Activated CD8-positive, alpha-beta T cell treated with anti-CD3 and anti-CD28 coated beads, Interleukin-2, amount 10 ng/mL, durations not matched to agents 7 days and 5 days (primary cell): Measurements from ENCODE around the gene COL2A1. TPM values are rescaled to one million over a fixed set of nuclear protein-coding genes. Genes with fewer than 3 reads are reported as not detected.

Source experiments
- ATAC-seq: fragments of 150-1000 bp; cut with Tn5 transposase; one replicate; pipeline ENCODE4 v1.10.0; 2021; ENCODE audit warnings: moderate library complexity
- CTCF ChIA-PET: fragments of 350-600 bp; sonication (Branson Sonifier 250); formaldehyde crosslinking; loops from one replicate; lab custom pipeline; 2021; ENCODE audit warnings: antibody characterized with exemption; lab: Charles Lee
- POLR2A ChIA-PET: fragments of 350-600 bp; sonication (Branson Sonifier 250); formaldehyde crosslinking; loops from one replicate; lab custom pipeline; 2021; ENCODE audit warnings: antibody characterized with exemption; lab: Charles Lee
- DNase-seq: peaks from one replicate; pipeline ENCODE4 v3.0.0-alpha.2; 2020
- H3K27ac Mint-ChIP-seq: one replicate; pipeline ENCODE4 v1.8.0; 2021; ENCODE audit warnings: mild to moderate bottlenecking, mixed read lengths
- H3K27me3 Mint-ChIP-seq: one replicate; pipeline ENCODE4 v1.8.0; 2021; ENCODE audit warnings: low read depth, mixed read lengths
- H3K36me3 Mint-ChIP-seq: one replicate; pipeline ENCODE4 v1.8.0; 2021; ENCODE audit warnings: low read depth, mixed read lengths
- H3K4me1 Mint-ChIP-seq: one replicate; pipeline ENCODE4 v1.8.0; 2021; ENCODE audit warnings: low read depth, mixed read lengths
- H3K4me3 Mint-ChIP-seq: one replicate; pipeline ENCODE4 v1.8.0; 2021; ENCODE audit warnings: mild to moderate bottlenecking, mixed read lengths
- H3K9me3 Mint-ChIP-seq: one replicate; pipeline ENCODE4 v1.8.0; 2022; ENCODE audit warnings: mixed read lengths; ENCODE audit not compliant: insufficient read depth
- total RNA-seq, 2 experiments: library from RNA; stranded (reverse); gene quantifications; one replicate each; pipeline ENCODE4 v1.2.3, GENCODE V29; 2021

Gene COL2A1
- total RNA-seq, 2 experiments from 2014 or later = not detected

DNA sequence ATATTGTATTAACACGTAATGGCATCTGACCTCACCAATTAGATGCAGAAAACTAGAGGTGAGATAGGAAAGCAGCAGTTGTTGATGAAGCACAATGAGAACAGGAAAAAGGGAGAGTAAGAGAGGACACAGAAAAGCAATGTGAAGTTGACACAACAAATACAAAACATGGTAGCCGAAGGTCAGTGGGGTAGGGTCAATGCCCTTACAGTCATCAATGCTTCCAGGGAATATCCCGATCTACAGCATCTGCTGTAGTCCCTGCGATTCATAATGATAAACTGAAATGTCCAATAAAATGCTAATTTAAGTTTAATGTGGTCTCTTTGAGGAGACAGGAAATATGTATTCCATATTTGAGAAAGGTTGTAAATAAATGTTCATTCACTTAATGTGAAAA is 2.9 kb upstream of the COL2A1 start:
- ATAC-seq (no peak), DNase-seq (no peak)
- POLR2A ChIA-PET = no interaction called here
- CTCF ChIA-PET = interaction anchor here (3.0 kb wide), 1 partner anchor 16 kb away, joined by 9 read pairs; no protein-coding TSS in a partner anchor
- Mint-ChIP-seq H3K4me3 (no peak overlapping the region), H3K9me3 (no peaks in the 10 kb centered on the region), H3K27ac (no peak overlapping the region), H3K4me1 (peaks cover 24% of the 10 kb centered on the region), H3K36me3 (no peaks in the 10 kb centered on the region), H3K27me3 (peaks cover 84% of the 10 kb centered on the region)

- Mint-ChIP-seq H3K36me3 (no peaks in the 10 kb centered on the region), H3K27ac (no peak overlapping the region), H3K9me3 (no peaks in the 10 kb centered on the region), H3K4me1 (peaks cover 38% of the 10 kb centered on the region), H3K4me3 (no peak overlapping the region), H3K27me3 (peaks cover 89% of the 10 kb centered on the region)
- no peak for ATAC-seq
- ChIA-PET POLR2A (no interaction called here), CTCF (interaction anchor here (0.8 to 3.0 kb wide), 5 partner anchors 9 to 49 kb away, joined by 3 to 9 read pairs (median 3); partner anchors contain the start of gene TMEM106C)
- DNase-seq = no peak
Observed at GRCh38 chr12:48005750-48006021, 1.4 kb upstream of the COL2A1 start.

- CTCF ChIA-PET = interaction anchor here (0.8 to 3.0 kb wide), 5 partner anchors 10 to 50 kb away, joined by 3 to 9 read pairs (median 3); partner anchors contain the start of gene TMEM106C
- H3K4me3 Mint-ChIP-seq = peak overlapping the region; percentile 31
- H3K27me3 Mint-ChIP-seq = peaks cover 93% of the 10 kb centered on the region
- no peak for DNase-seq
- POLR2A ChIA-PET = no interaction called here
- H3K4me1 Mint-ChIP-seq = peaks cover 38% of the 10 kb centered on the region
- H3K36me3 Mint-ChIP-seq = no peaks in the 10 kb centered on the region
- no peak overlapping the region for H3K27ac Mint-ChIP-seq
- ATAC-seq = no peak
- no peaks in the 10 kb centered on the region for H3K9me3 Mint-ChIP-seq
Observed at GRCh38 chr12:48005001-48005749, 899 bp upstream of the COL2A1 start.

DNA sequence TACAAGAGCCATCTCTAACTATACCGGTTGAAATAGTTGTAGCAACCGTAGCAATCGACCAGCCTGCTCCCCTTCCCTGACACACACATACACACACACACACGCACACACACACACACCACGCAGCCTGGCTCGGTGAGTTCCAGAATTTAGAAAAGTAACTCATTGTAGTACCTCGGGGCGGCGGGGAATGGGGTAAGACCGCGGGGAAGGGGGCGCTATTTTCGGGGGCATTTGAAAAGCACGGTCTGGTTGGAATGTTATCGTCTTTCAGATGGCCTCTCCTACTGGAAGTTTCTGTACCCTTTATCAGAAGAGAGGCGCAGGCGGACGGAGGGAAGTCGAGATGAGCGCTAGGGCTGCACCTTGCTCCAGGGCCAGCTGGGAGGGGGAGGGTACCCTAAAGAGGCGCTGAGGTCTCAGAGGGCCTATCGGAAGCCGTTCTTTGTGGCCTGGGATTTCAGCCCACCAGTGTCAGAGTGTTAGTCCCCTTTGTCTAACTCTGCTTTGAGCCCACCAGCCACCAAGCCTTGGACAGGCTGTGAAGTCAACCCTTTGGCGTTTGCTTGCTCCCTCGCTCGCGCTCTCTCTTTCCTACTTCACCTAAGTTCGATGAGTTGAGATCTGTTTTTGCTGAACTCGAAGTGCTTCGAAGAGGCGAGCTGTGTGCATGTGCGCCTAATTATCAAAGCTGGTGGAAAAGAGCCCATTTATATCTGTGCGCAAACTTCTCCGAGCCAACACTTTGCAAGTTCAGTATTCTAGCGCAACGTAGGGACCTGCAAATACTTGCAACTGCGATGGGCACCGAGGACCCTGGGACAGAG is 837 bp downstream of the COL2A1 start:
- ChIA-PET POLR2A (no interaction called here), CTCF (interaction anchor here (1.5 to 1.9 kb wide), 2 partner anchors 40 to 186 kb away, joined by 4 to 6 read pairs; partner anchors contain the start of gene TMEM106C)
- H3K9me3 Mint-ChIP-seq = no peaks in the 10 kb centered on the region
- no peaks in the 10 kb centered on the region for H3K36me3 Mint-ChIP-seq
- ATAC-seq = peak; percentile 18
- H3K4me3 Mint-ChIP-seq = peak overlapping the region; percentile 51
- no peak overlapping the region for H3K27ac Mint-ChIP-seq
- peaks cover 38% of the 10 kb centered on the region for H3K4me1 Mint-ChIP-seq
- peaks cover 94% of the 10 kb centered on the region for H3K27me3 Mint-ChIP-seq
- no peak for DNase-seq

DNA sequence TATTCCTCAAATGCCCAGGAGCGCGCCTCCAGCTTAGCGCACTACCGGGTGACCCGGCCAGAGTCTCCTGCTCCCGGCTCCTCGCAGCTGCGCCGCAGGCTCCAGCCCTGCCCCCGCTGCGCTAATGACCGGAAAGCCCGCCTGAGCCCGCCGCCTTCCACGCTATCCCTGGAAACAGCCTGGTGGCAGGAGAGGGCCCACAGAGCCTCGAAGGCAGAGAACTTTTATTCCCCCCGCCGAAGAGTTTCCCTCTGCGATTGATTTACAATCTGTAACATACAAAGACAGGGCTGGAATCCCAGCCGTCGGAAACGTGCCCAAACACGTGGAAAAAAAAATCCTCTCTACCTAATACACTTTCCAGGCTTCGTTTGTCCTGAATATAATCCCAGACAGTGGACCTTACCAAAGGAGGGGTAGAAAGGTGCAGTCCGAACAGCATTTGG is 1.5 kb downstream of the COL2A1 start:
- DNase-seq (no peak), ATAC-seq (no peak)
- CTCF ChIA-PET = interaction anchor here (1.5 to 1.9 kb wide), 2 partner anchors 40 to 187 kb away, joined by 4 to 6 read pairs; partner anchors contain the start of gene TMEM106C
- Mint-ChIP-seq H3K36me3 (no peaks in the 10 kb centered on the region), H3K27ac (no peak overlapping the region), H3K4me3 (no peak overlapping the region), H3K9me3 (no peaks in the 10 kb centered on the region), H3K27me3 (peaks cover 94% of the 10 kb centered on the region), H3K4me1 (peaks cover 38% of the 10 kb centered on the region)
- POLR2A ChIA-PET = no interaction called here

DNA sequence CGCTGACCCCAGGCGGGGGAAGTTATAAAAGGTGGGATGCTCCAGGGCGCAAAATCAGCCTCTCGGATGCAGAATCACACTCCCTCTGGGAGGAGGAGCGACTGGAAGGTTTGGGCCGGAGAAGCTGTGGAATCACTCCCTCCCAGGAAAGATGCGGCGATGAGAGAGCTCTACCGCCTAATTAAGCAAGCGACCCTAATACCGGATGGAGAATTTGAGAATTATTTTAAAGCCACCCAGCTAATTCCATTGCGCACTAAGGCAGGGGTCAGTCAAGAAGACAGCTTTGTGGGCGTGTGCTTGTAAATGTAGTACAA is 1.9 kb downstream of the COL2A1 start:
- Mint-ChIP-seq H3K9me3 (no peaks in the 10 kb centered on the region), H3K4me1 (peaks cover 38% of the 10 kb centered on the region), H3K4me3 (peak overlapping the region; percentile 56), H3K27me3 (peaks cover 92% of the 10 kb centered on the region), H3K27ac (no peak overlapping the region), H3K36me3 (no peaks in the 10 kb centered on the region)
- POLR2A ChIA-PET = no interaction called here
- DNase-seq = no peak
- ATAC-seq = no peak
- CTCF ChIA-PET = interaction anchor here (1.8 to 1.9 kb wide), 2 partner anchors 15 to 187 kb away, joined by 3 to 6 read pairs; no protein-coding TSS in a partner anchor

DNA sequence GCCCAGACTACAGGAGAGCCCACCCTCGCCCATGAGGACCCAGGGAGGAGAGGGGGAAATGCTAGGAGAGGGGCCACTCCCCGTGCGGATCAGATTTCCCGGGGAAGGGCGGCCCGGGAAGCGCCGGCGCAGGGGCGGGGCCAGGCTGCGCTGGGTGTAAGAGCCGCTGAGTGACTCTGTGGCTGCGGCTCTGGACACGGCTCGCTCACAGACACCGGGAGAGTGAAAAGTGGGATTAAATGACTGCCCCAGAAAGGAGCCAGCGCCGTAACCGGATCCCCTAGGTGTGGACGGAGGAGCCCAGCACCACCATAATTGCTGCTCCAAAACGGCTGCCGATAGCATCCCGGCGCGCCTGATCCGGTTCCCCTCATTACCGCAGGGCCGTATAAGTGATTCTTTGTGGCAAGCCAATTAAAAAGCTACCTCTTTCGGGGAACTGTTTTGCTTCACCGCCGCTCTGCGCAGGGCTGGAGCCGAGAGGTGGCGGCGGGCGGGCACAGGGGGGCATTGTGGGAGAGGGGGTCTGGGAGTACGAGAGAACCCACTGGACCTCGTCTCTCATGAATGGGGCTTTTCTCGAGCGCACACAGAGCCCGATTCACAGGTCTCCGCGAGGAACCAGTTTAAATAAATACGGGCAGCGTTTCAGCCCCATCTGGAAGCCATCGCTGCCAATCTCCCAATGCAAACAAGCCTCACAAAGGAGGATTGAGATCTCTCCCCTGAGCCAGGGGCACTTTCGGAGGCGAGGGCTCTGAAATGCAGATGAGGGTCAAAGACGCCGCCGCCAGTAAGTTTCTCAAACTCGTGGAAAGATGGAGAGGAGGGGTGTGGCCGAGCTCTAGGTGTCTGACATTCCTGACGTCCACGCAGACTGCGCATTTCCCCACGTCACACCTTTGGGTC is 2.5 kb downstream of the COL2A1 start:
- ChIA-PET POLR2A (no interaction called here), CTCF (interaction anchor here (1.8 to 1.9 kb wide), 2 partner anchors 15 to 188 kb away, joined by 3 to 6 read pairs; no protein-coding TSS in a partner anchor)
- Mint-ChIP-seq H3K27me3 (peaks cover 92% of the 10 kb centered on the region), H3K9me3 (no peaks in the 10 kb centered on the region), H3K4me1 (peaks cover 38% of the 10 kb centered on the region), H3K27ac (no peak overlapping the region), H3K4me3 (peak overlapping the region; percentile 56), H3K36me3 (no peaks in the 10 kb centered on the region)
- no peak for ATAC-seq
- DNase-seq = no peak

DNA sequence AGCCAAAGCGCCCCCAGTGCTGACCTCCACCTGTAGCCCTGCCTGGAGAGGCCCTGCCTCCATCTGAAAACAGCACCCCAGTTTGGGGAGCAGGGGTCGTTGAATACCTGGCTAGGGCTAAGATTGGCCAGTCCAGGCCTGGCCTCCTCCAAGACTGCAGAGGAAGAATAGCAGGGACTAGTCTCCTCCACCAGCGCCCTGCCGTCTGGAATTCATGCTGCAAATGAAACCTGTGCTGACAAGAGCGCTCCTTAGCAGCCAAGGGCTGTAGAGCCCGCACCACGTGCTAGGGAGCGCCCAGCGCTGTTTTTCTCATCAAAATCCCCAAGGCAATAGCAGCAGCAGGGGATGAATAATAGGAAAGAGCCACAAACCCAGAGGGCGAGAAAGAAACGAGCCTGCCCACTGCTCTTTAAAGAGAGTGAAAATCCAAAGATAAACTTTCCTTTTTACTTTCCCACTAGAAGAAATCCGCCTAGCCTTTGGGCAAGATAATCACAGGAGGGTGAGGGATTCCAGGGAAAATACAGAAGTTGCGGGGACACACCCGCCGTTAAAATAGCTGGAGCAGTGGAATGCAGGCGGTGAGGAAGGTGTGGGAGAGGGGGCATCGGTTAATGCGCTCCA is 3.3 kb downstream of the COL2A1 start:
- Mint-ChIP-seq H3K4me1 (peaks cover 38% of the 10 kb centered on the region), H3K4me3 (peak overlapping the region; percentile 56), H3K27ac (no peak overlapping the region), H3K27me3 (peaks cover 93% of the 10 kb centered on the region), H3K9me3 (no peaks in the 10 kb centered on the region), H3K36me3 (no peaks in the 10 kb centered on the region)
- DNase-seq = no peak
- CTCF ChIA-PET = interaction anchor here (1.8 to 1.9 kb wide), 2 partner anchors 16 to 189 kb away, joined by 3 to 6 read pairs; no protein-coding TSS in a partner anchor
- POLR2A ChIA-PET = no interaction called here
- no peak for ATAC-seq

- CTCF ChIA-PET = interaction anchor here (1.1 kb wide), 1 partner anchor 9 kb away, joined by 3 read pairs; no protein-coding TSS in a partner anchor
Observed at GRCh38 chr12:47999816-48000215, 4.5 kb downstream of the COL2A1 start.

GRCh38 chr12:47997321-47997720 is 7.0 kb downstream of the COL2A1 start:
- ChIA-PET POLR2A (no interaction called here), CTCF (no interaction called here)
- DNase-seq (no peak), ATAC-seq (no peak)
- H3K36me3 Mint-ChIP-seq = no peaks in the 10 kb centered on the region
- no peak overlapping the region for H3K27ac Mint-ChIP-seq
- peaks cover 16% of the 10 kb centered on the region for H3K4me1 Mint-ChIP-seq
- peaks cover 94% of the 10 kb centered on the region for H3K27me3 Mint-ChIP-seq
- H3K4me3 Mint-ChIP-seq = no peak overlapping the region
- H3K9me3 Mint-ChIP-seq = no peaks in the 10 kb centered on the region

More at GRCh38 chr12:47999816-48000215, 4.5 kb downstream of the COL2A1 start:
- POLR2A ChIA-PET = interaction anchor here (0.5 kb wide), 1 partner anchor 75 kb away, joined by 3 read pairs; no protein-coding TSS in a partner anchor
- no peaks in the 10 kb centered on the region for H3K36me3 Mint-ChIP-seq
- peaks cover 91% of the 10 kb centered on the region for H3K27me3 Mint-ChIP-seq
- no peak overlapping the region for H3K27ac Mint-ChIP-seq
- H3K4me3 Mint-ChIP-seq = no peak overlapping the region
- no peak for ATAC-seq
- DNase-seq = no peak
- no peaks in the 10 kb centered on the region for H3K9me3 Mint-ChIP-seq
- H3K4me1 Mint-ChIP-seq = peaks cover 34% of the 10 kb centered on the region

DNA sequence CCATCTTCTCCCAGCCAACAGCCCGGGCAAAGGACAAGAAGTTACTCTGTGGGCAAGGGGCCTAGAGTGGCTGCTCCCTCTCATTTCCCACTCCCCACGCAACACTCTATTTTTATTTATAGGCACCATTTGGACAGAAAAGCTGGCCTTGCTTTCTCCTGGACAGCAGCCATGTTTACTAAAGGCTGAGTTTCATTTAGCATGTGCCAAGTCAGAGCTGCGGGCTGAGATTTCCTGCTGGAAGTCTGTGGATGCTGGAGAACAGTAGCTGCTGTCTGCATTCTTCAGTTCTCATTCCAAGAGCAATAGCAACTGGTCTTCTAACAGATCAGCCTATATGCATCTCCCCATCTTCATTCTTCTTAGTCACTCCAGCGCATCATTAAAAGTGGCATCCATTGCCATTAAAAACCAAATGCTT is 8.3 kb downstream of the COL2A1 start:
- ChIA-PET CTCF (no interaction called here), POLR2A (no interaction called here)

More for the DNA sequence above, 8.3 kb downstream of the COL2A1 start:
- Mint-ChIP-seq H3K27ac (no peak overlapping the region), H3K9me3 (no peaks in the 10 kb centered on the region), H3K36me3 (no peaks in the 10 kb centered on the region), H3K4me1 (peaks cover 11% of the 10 kb centered on the region), H3K4me3 (no peak overlapping the region), H3K27me3 (peaks cover 88% of the 10 kb centered on the region)
- ATAC-seq (no peak), DNase-seq (no peak)
